Epidermal melanocyte (primary cell): ENCODE data around the gene SRGN.
"Not testable (repeated sequence)": the region's sequence is repeated elsewhere in the genome, so short reads cannot be mapped to it uniquely, and the experiment has no call there.

Experiments
- DNase-seq: peaks from one replicate; pipeline ENCODE4 v3.0.0; 2011; ENCODE audit warnings: low spot score; ENCODE audit not compliant: insufficient read length

Gene SRGN

DNA sequence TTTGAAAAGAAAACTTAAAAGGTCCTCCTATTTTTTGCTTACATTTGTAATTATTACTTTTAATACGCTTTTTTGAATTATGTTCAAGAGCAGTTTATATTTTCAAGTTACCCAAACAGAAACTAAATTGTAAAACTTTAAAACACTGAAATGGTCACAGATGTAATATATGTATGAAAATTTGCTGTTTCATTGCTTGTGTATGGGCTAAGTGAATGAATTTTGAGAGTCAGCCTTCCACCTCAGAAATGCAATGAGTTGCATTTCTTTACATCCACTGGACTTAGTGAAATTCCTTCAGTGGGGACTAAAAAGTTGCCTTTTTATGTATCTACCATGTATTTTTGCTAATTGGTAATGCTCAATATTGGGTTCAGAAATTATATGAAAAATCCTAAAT, 37.7 kb downstream of the SRGN start:
- no peak for DNase-seq

DNA sequence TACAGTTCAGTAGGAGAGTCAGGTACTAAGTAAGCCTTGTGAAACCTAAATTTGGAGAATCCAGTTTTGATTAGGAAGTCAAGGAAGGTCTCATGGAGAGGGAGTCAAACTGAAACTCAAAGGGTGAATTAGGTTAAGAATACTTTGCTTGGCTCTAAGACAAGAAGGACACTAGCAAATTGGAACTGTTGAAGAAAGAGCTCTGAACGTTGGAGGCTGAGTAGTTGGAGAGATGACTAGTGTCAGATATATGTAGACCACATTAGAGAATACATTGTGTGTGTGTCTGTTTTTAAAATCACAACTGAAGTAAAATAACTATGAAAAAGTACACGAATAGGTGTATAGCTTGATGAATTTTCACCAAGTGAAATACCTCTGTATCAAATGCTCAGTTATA, 42.3 kb downstream of the SRGN start:
- no peak for DNase-seq

DNA sequence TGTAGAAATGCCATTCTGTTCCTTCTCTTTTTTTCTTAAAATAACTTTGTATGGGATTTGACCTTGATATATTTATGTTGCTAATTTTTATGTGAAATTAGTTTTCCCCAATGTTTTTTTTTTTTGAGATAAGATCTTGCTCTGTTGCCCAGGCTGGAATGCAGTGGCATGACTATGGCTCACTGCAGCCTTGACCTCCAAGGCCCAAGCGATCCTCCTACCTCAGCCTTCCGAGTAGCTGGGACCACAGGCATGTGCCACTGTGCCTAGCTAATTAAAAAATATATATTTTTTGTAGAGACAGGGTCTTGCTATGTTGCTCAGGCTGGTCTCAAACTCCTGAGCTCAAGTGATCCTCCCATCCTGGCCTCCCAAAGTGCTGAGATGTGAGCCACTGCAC, 52.1 kb downstream of the SRGN start:
- DNase-seq = no peak

DNA sequence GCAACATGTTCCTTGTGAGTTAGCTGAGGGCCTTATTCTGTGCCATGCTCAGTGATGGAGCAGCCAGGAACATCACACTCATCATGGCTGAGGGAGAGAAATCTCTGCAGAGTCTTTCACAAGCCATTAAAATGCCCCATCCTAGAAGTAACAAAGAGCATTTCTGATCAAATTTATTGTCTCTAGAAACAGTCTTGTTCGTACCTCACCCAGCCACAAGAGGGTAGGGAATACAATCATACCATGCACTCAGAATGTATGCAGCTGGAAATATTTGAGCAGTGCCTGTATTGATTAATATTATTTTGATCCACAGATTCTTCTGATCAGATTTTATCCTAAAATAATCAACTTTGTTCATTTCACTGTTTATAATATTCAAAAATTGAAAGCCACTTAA, 53.4 kb downstream of the SRGN start:
- DNase-seq = no peak

DNA sequence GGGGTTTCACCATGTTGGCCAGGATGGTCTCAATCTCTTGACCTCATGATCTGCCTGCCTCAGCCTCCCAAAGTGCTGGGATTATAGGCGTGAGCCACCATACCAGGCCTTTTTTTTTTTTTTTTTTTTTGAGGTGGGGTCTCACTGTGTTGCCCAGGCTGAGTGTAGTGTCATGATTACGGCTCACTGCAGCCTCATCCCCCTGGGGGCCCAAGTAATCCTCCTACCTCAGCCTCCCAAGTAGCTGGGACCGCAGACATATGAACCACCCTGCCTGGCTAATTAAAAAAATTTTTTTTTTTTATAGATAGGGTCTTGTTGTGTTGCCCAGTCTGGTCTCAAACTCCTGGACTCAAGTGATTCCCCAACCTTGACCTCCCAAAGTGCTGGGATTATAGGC, 54.2 kb downstream of the SRGN start:
- DNase-seq = not testable (repeated sequence)

DNA sequence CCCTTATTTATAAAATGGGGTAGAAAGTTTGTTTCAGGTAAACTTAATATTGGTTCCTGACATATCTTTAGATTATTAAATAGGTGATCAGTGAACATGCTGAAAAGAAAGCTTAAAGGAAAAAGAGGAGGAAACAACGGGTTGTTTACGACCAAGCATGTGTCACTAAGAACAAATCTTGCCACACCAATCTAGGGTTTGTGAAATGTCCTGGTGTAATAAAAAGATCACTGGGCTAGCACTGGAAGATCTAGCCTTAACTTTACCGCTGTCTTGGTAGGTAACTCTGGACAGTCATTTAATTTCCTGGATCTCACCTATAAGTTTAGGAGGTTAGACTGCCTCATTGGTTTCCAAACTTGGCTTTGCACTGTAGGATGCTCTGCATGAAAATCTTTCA, 55.1 kb downstream of the SRGN start:
- no peak for DNase-seq

DNA sequence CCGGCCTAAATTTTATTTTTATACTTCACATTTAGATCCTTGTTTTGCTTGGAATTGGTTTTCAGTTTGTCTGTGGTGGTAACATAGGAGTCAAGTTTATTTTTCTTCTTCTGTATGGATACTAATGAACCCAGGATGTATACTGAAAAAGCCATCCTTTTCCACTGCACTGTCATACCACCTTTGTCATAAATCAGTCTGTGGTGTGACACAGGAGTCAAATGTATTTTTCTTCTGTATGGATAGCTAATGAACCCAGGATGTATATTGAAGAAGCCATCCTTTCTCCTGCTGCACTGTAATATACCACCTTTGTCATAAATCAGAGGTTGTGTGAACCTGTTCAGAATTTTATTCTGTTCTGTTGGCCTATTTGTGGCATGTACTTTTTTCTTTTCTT, 57.4 kb downstream of the SRGN start:
- no peak for DNase-seq

DNA sequence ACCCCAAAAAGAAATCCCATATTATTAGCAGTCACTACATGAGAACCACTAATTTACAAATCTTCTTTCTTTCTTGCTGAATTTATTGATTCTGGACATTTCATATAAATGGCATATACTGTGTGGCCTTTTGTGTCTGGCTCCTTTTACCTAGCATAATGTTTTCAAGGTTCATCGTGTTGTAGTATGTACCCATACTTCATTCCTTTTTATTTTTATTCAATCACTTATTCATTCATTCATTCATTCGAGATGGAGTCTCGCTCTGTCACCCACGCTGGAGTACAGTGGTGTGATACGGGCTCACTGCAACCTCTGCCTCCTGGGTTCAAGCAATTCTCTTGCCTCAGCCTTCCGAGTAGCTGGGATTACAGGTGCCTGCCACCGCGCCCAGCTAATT, 58.0 kb downstream of the SRGN start:
- DNase-seq = no peak

DNA sequence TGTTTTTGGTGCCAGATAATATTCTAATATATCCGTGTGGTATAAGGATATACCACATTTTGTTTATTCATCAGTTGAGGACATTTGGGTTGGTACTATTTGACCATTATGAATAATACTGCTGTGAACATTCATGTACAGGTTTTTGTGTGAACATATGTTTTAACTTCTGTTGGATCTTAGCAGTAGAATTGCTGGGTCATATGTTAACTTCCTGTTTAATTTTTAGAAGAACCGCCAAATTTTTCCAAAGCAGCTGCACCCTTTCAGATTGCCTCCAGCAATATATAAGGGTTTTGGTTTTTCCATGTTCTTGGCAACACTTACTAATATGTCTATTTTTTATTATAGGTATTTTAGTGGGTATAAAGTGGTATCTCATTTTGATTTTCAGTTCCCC, 58.9 kb downstream of the SRGN start:
- no peak for DNase-seq

DNA sequence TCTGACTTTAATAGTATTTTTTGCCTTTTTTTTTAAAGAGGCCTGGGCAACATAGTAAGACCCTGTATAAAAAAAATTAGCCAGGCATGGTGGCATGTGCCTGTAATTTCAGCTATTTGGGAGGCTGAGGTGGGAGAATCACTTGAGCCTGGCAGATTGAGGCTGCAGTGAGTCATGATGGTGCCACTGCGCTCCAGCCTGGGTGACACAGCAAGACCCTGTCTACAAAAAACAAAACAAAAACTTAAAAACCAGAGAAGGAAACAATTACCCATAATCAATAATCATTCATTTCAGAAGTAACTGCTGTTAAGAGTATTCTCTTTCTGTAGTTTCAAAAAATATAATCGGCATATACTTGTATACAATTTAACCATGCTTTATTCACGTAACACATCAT, 64.1 kb downstream of the SRGN start:
- DNase-seq = no peak

DNA sequence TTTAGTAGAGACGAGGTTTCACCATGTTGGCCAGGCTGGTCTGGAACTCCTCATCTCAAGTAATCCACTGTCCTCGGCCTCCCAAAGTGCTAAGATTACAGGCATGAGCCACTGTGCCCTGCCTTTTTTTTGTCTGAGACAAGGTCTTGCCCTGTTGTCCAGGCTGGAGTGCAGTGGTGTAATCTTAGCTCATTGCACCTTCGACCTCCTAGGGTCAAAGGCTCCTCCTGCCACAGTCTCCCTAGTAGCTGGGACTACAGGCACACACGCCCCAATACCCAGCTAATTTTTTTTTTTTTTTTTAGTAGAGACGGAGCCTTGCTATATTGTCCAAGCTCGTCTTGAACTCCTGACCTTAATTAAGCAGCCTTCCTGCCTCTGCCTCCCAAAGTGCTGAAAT, 65.3 kb downstream of the SRGN start:
- DNase-seq = no peak
